Tongue (tissue), 2 donors: Measurements from ENCODE around the gene MGAT4A. TPM values are rescaled to one million over a fixed set of nuclear protein-coding genes. Genes with fewer than 3 reads are reported as not detected.

Experiments used
- DNase-seq: peaks from one replicate; pipeline ENCODE4 v3.0.0-alpha.2; 2015
- total RNA-seq: library from RNA; depleted of rRNA; stranded (reverse); fragments of >200 nt; gene quantifications from one replicate; pipeline ENCODE4 v1.2.3, GENCODE V29; 2014

MGAT4A gene
- total RNA-seq, 1 donor from 2014 or later, result 19.0 TPM

GRCh38 chr2:98572211-98572610 lies 158.7 kb downstream of the MGAT4A start:
- DNase-seq, result no peak

GRCh38 chr2:98571796-98572195 lies 159.1 kb downstream of the MGAT4A start:
- no peak for DNase-seq

GRCh38 chr2:98571121-98571701 lies 159.7 kb downstream of the MGAT4A start:
- DNase-seq, result no peak

GRCh38 chr2:98570356-98570755 lies 160.6 kb downstream of the MGAT4A start:
- DNase-seq, result no peak

GRCh38 chr2:98569915-98570314 lies 161.0 kb downstream of the MGAT4A start:
- DNase-seq, result no peak

- DNase-seq, result no peak
Measured at GRCh38 chr2:98569197-98569793, 161.6 kb downstream of the MGAT4A start.

Other genes starting within 250 kb of the MGAT4A start
- 38.4 TPM for gene COA5, start 122.6 kb downstream of the MGAT4A start, total RNA-seq
- 34.2 TPM for gene UNC50, start 122.5 kb downstream of the MGAT4A start, total RNA-seq
- gene CRACDL, start 205.1 kb upstream of the MGAT4A start, total RNA-seq, result 5.7 TPM